Sigmoid colon (tissue), 4 donors: ENCODE data around the gene PAF1.

Experiments used
- EP300 ChIP-seq, 4 donors: sonication (generic); formaldehyde crosslinking; IDR thresholded peaks; one replicate each; pipeline ENCODE4 v1.6.1; 2017; ENCODE audit warnings: antibody characterized with exemption in 4 of 4
- TF ChIP-seq, protein P1 (sequence below), 4 experiments: fragments of 450-650 bp in 3 of 4; fragments of 200-600 bp in 1 of 4; IDR thresholded peaks; one replicate each; pipeline ENCODE4 v1.5.1; 2016 to 2019; ENCODE audit warnings: antibody characterized with exemption in 4 of 4, mild to moderate bottlenecking in 3 of 4, moderate library complexity in 2 of 4

DNA sequence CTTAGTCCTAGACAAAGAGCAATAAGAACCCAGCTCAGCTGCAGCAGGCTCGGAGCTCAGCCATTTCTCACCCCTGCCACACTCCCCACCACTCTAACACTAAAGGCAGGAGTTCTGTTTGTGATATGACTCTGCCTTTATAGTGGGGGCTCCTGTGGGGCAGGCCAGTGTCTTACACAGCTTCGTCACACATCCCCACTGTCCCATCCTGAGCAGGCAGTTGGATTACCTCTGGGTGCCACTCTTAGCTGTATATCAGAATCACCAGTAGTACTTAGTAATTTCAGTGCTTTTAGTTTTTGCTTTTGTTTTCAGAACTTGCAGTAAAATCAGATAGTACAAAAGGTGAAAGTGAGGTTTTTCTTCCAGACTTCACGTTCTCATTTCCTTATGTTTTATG, 31.9 kb downstream of the PAF1 start:
- TF ChIP-seq, protein P1, sequence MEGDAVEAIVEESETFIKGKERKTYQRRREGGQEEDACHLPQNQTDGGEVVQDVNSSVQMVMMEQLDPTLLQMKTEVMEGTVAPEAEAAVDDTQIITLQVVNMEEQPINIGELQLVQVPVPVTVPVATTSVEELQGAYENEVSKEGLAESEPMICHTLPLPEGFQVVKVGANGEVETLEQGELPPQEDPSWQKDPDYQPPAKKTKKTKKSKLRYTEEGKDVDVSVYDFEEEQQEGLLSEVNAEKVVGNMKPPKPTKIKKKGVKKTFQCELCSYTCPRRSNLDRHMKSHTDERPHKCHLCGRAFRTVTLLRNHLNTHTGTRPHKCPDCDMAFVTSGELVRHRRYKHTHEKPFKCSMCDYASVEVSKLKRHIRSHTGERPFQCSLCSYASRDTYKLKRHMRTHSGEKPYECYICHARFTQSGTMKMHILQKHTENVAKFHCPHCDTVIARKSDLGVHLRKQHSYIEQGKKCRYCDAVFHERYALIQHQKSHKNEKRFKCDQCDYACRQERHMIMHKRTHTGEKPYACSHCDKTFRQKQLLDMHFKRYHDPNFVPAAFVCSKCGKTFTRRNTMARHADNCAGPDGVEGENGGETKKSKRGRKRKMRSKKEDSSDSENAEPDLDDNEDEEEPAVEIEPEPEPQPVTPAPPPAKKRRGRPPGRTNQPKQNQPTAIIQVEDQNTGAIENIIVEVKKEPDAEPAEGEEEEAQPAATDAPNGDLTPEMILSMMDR (IDR thresholded peaks at IDR 0.05), result no peak
- TF ChIP-seq EP300 (IDR thresholded peaks at IDR 0.05), result no peak
